ENCODE data around the gene MORN5.

MORN5 gene

GRCh38 chr9:122144836-122145591 is 14.7 kb upstream of the MORN5 start:
- no peak overlapping the region for H3K4me3 ChIP-seq (ENCODE audit: low read length)
- TF ChIP-seq ZNF274 (IDR thresholded peaks at IDR 0.05; ENCODE audit: low read depth, low read length) = no peak

GRCh38 chr9:122145592-122145863 is 14.2 kb upstream of the MORN5 start:
- no peak for TF ChIP-seq ZNF274 (IDR thresholded peaks at IDR 0.05; ENCODE audit: low read depth, low read length)
- H3K4me3 ChIP-seq (ENCODE audit: low read length) = no peak overlapping the region

- no peak overlapping the region for H3K4me3 ChIP-seq (ENCODE audit: low read length)
- no peak for TF ChIP-seq ZNF274 (IDR thresholded peaks at IDR 0.05; ENCODE audit: low read depth, low read length)
Observed at GRCh38 chr9:122151267-122151828, 8.4 kb upstream of the MORN5 start.

GRCh38 chr9:122155796-122156195 is 3.9 kb upstream of the MORN5 start:
- H3K4me3 ChIP-seq (ENCODE audit: low read length) = no peak overlapping the region
- no peak for TF ChIP-seq ZNF274 (IDR thresholded peaks at IDR 0.05; ENCODE audit: low read depth, low read length)

- TF ChIP-seq ZNF274 (IDR thresholded peaks at IDR 0.05; ENCODE audit: low read depth, low read length) = no peak
- no peak overlapping the region for H3K4me3 ChIP-seq (ENCODE audit: low read length)
Observed at GRCh38 chr9:122158202-122158601, 1.5 kb upstream of the MORN5 start.

- no peak for TF ChIP-seq ZNF274 (IDR thresholded peaks at IDR 0.05; ENCODE audit: low read depth, low read length)
- peak overlapping the region; percentile 96; the same call in 1 of the 2 replicates for H3K4me3 ChIP-seq (ENCODE audit: low read length)
Observed at GRCh38 chr9:122159925-122160246, 178 bp downstream of the MORN5 start.

GRCh38 chr9:122162415-122162814 is 2.7 kb downstream of the MORN5 start:
- no peak overlapping the region for H3K4me3 ChIP-seq (ENCODE audit: low read length)
- TF ChIP-seq ZNF274 (IDR thresholded peaks at IDR 0.05; ENCODE audit: low read depth, low read length) = no peak

- TF ChIP-seq ZNF274 (IDR thresholded peaks at IDR 0.05; ENCODE audit: low read depth, low read length) = no peak
- H3K4me3 ChIP-seq (ENCODE audit: low read length) = no peak overlapping the region
Observed at GRCh38 chr9:122164286-122164685, 4.6 kb downstream of the MORN5 start.

GRCh38 chr9:122168356-122168755 is 8.6 kb downstream of the MORN5 start:
- no peak for TF ChIP-seq ZNF274 (IDR thresholded peaks at IDR 0.05; ENCODE audit: low read depth, low read length)
- no peak overlapping the region for H3K4me3 ChIP-seq (ENCODE audit: low read length)

GRCh38 chr9:122172131-122172530 is 12.4 kb downstream of the MORN5 start:
- no peak overlapping the region for H3K4me3 ChIP-seq (ENCODE audit: low read length)
- TF ChIP-seq ZNF274 (IDR thresholded peaks at IDR 0.05; ENCODE audit: low read depth, low read length) = no peak

- no peak for TF ChIP-seq ZNF274 (IDR thresholded peaks at IDR 0.05; ENCODE audit: low read depth, low read length)
- H3K4me3 ChIP-seq (ENCODE audit: low read length) = no peak overlapping the region
Observed at GRCh38 chr9:122173670-122174069, 14.0 kb downstream of the MORN5 start.

- TF ChIP-seq ZNF274 (IDR thresholded peaks at IDR 0.05; ENCODE audit: low read depth, low read length) = no peak
- H3K4me3 ChIP-seq (ENCODE audit: low read length) = no peak overlapping the region
Observed at GRCh38 chr9:122176916-122177315, 17.2 kb downstream of the MORN5 start.

- TF ChIP-seq ZNF274 (IDR thresholded peaks at IDR 0.05; ENCODE audit: low read depth, low read length) = no peak
- H3K4me3 ChIP-seq (ENCODE audit: low read length) = no peak overlapping the region
Observed at GRCh38 chr9:122179054-122179689, 19.5 kb downstream of the MORN5 start.

- H3K4me3 ChIP-seq (ENCODE audit: low read length) = no peak overlapping the region
- no peak for TF ChIP-seq ZNF274 (IDR thresholded peaks at IDR 0.05; ENCODE audit: low read depth, low read length)
Observed at GRCh38 chr9:122179690-122180074, 20.0 kb downstream of the MORN5 start.

GRCh38 chr9:122180633-122181032 is 20.9 kb downstream of the MORN5 start:
- TF ChIP-seq ZNF274 (IDR thresholded peaks at IDR 0.05; ENCODE audit: low read depth, low read length) = no peak
- no peak overlapping the region for H3K4me3 ChIP-seq (ENCODE audit: low read length)

All from GM08714 (cell line).